H9 (cell line): Measurements from ENCODE around the gene XYLB. TPM values are rescaled to one million over a fixed set of nuclear protein-coding genes. Genes with fewer than 3 reads are reported as not detected.

Experiments
- DNase-seq: peaks from one replicate; pipeline ENCODE4 v3.0.0-alpha.2; 2017
- H2AFZ ChIP-seq: one replicate; pipeline ENCODE4 v1.6.1; 2013; ENCODE audit warnings: mild to moderate bottlenecking, low read length, control low read depth, moderate library complexity
- H2AK5ac ChIP-seq: 2 replicates; pipeline ENCODE4 v1.6.1; 2013; ENCODE audit warnings: low read length, control low read depth, mixed read lengths; ENCODE audit not compliant: insufficient read length
- H2BK120ac ChIP-seq: one replicate; pipeline ENCODE4 v1.6.1; 2013; ENCODE audit warnings: low read depth, mild to moderate bottlenecking, low read length, control low read depth, inconsistent platforms; ENCODE audit not compliant: poor library complexity, severe bottlenecking
- H2BK12ac ChIP-seq: 2 replicates; pipeline ENCODE4 v1.6.1; 2013; ENCODE audit warnings: low read length, control low read depth, mixed read lengths, low read depth; ENCODE audit not compliant: insufficient read length
- H2BK15ac ChIP-seq: 2 replicates; pipeline ENCODE4 v1.6.1; 2013; ENCODE audit warnings: low read depth, low read length, control low read depth
- H2BK20ac ChIP-seq: one replicate; pipeline ENCODE4 v1.6.1; 2013; ENCODE audit warnings: low read depth, mild to moderate bottlenecking, low read length, control low read depth, inconsistent platforms; ENCODE audit not compliant: poor library complexity, severe bottlenecking
- H2BK5ac ChIP-seq: 2 replicates; pipeline ENCODE4 v1.6.1; 2013; ENCODE audit warnings: low read length, control low read depth, mixed read lengths; ENCODE audit not compliant: insufficient read length
- H3K14ac ChIP-seq: 2 replicates; pipeline ENCODE4 v1.6.1; 2013; ENCODE audit warnings: low read length, control low read depth; ENCODE audit not compliant: insufficient read depth
- H3K18ac ChIP-seq: 2 replicates; pipeline ENCODE4 v1.6.1; 2013; ENCODE audit warnings: low read depth, mild to moderate bottlenecking, mixed read lengths, low read length, control low read depth; ENCODE audit not compliant: insufficient read length
- H3K23ac ChIP-seq: 2 replicates; pipeline ENCODE4 v1.6.1; 2013; ENCODE audit warnings: low read length, control low read depth, mixed read lengths, low read depth; ENCODE audit not compliant: insufficient read length
- H3K23me2 ChIP-seq: 2 replicates; pipeline ENCODE4 v1.6.1; 2013; ENCODE audit warnings: low read depth, mild to moderate bottlenecking, mixed read lengths, low read length, control low read depth; ENCODE audit not compliant: insufficient read length, poor library complexity, severe bottlenecking
- H3K27ac ChIP-seq: 2 replicates; pipeline ENCODE4 v1.5.1; 2013; ENCODE audit warnings: low read length, control low read depth, mixed read lengths, low read depth; ENCODE audit not compliant: insufficient read length
- H3K27me3 ChIP-seq: 2 replicates; pipeline ENCODE4 v1.6.1; 2013; ENCODE audit warnings: low read length, control low read depth, inconsistent platforms; ENCODE audit not compliant: insufficient read depth
- H3K4ac ChIP-seq: 2 replicates; pipeline ENCODE4 v1.6.1; 2013; ENCODE audit warnings: low read depth, mild to moderate bottlenecking, control low read depth, inconsistent platforms, low read length, moderate library complexity
- H3K4me1 ChIP-seq: 2 replicates; pipeline ENCODE4 v1.6.1; 2013; ENCODE audit warnings: low read length, control low read depth, inconsistent platforms; ENCODE audit not compliant: insufficient read depth
- H3K4me2 ChIP-seq: 2 replicates; pipeline ENCODE4 v1.6.1; 2013; ENCODE audit warnings: low read length, control low read depth, mixed read lengths; ENCODE audit not compliant: insufficient read length, insufficient read depth
- H3K56ac ChIP-seq: 2 replicates; pipeline ENCODE4 v1.6.1; 2013; ENCODE audit warnings: low read depth, mild to moderate bottlenecking, mixed read lengths, low read length, control low read depth; ENCODE audit not compliant: insufficient read length
- H3K79me1 ChIP-seq: 2 replicates; pipeline ENCODE4 v1.6.1; 2013; ENCODE audit warnings: low read depth, mild to moderate bottlenecking, moderate library complexity, low read length, control low read depth, inconsistent platforms; ENCODE audit not compliant: insufficient read depth, poor library complexity, severe bottlenecking
- H3K79me2 ChIP-seq: 2 replicates; pipeline ENCODE4 v1.6.1; 2013; ENCODE audit warnings: low read length, control low read depth, inconsistent platforms; ENCODE audit not compliant: insufficient read depth
- H3K9ac ChIP-seq: 2 replicates; pipeline ENCODE4 v1.6.1; 2013; ENCODE audit warnings: low read length, control low read depth, mixed read lengths; ENCODE audit not compliant: insufficient read length; ENCODE audit errors: extremely low read depth
- H3K9me3 ChIP-seq: one replicate; pipeline ENCODE4 v1.6.1; 2013; ENCODE audit warnings: low read depth, low read length, inconsistent platforms; ENCODE audit not compliant: control insufficient read depth
- H3T11ph ChIP-seq: one replicate; pipeline ENCODE4 v1.6.1; 2013; ENCODE audit warnings: mild to moderate bottlenecking, low read length, control low read depth, inconsistent platforms
- H4K20me1 ChIP-seq: one replicate; pipeline ENCODE4 v1.6.1; 2013; ENCODE audit not compliant: control insufficient read depth, insufficient read length, insufficient read depth
- H4K5ac ChIP-seq: 2 replicates; pipeline ENCODE4 v1.6.1; 2013; ENCODE audit warnings: low read depth, mild to moderate bottlenecking, mixed read lengths, low read length, control low read depth; ENCODE audit not compliant: insufficient read length
- H4K8ac ChIP-seq: replicated peaks from 2 replicates; pipeline ENCODE4 v1.6.1; 2013; ENCODE audit warnings: low read length, control low read depth, mixed read lengths, low read depth; ENCODE audit not compliant: insufficient read length
- H4K91ac ChIP-seq: 2 replicates; pipeline ENCODE4 v1.6.1; 2013; ENCODE audit warnings: low read depth, mild to moderate bottlenecking, moderate library complexity, mixed read lengths, low read length, control low read depth; ENCODE audit not compliant: insufficient read length
- H3K27ac Mint-ChIP-seq, 3 experiments: 2 replicates in 2 of 3; 3 replicates in 1 of 3; pipeline ENCODE4 v1.8.0; 2020 to 2021; ENCODE audit warnings: mixed read lengths in 3 of 3, mild to moderate bottlenecking in 1 of 3, moderate library complexity in 1 of 3
- H3K27me3 Mint-ChIP-seq: 2 replicates; pipeline ENCODE4 v1.8.0; 2021; ENCODE audit warnings: low read depth, mild to moderate bottlenecking, moderate library complexity, mixed read lengths
- H3K36me3 Mint-ChIP-seq, 3 experiments: 2 replicates in 2 of 3; 3 replicates in 1 of 3; pipeline ENCODE4 v1.8.0; 2020 to 2021; ENCODE audit warnings: low read depth in 3 of 3, mixed read lengths in 3 of 3; ENCODE audit not compliant: insufficient read depth in 1 of 3
- H3K4me1 Mint-ChIP-seq, 2 experiments: 2 replicates each; pipeline ENCODE4 v1.8.0; 2020; ENCODE audit warnings: mixed read lengths in 2 of 2
- H3K4me3 Mint-ChIP-seq, 2 experiments: 2 replicates in 1 of 2; 3 replicates in 1 of 2; pipeline ENCODE4 v1.8.0; 2020 to 2021; ENCODE audit warnings: mild to moderate bottlenecking in 2 of 2, mixed read lengths in 2 of 2, moderate library complexity in 1 of 2
- H3K9me3 Mint-ChIP-seq, 2 experiments: 2 replicates in 1 of 2; 3 replicates in 1 of 2; pipeline ENCODE4 v1.8.0; 2020; ENCODE audit warnings: mild to moderate bottlenecking in 2 of 2, mixed read lengths in 2 of 2, moderate library complexity in 1 of 2
- CTCF ChIP-seq: fragments of 200-600 bp; sonication (generic); conservative IDR thresholded peaks from 3 replicates; pipeline ENCODE4 v1.8.0; 2021; ENCODE audit warnings: antibody characterized with exemption, mild to moderate bottlenecking
- WGBS: extraction: QIAGEN DNeasy Blood & Tissue Kit; methylation state at CpG from one replicate; pipeline ENCODE4 v1.1.7; 2013; ENCODE audit warnings: missing lambda C conversion rate, low lambda C conversion rate, mixed read lengths; ENCODE audit not compliant: insufficient read length; ENCODE audit errors: extremely low coverage; 5-methylcytosine and 5-hydroxymethylcytosine counted together
- total RNA-seq: library from RNA; stranded (reverse); gene quantifications from 2 replicates; pipeline ENCODE4 v1.2.1, GENCODE V29; 2021

Gene XYLB
- total RNA-seq, 1 experiment from 2014 or later: 2.6 TPM

- Mint-ChIP-seq H3K4me1 (peaks cover 6 to 11% of the 10 kb centered on the region in 2 experiments), H3K27me3 (peaks cover 9% of the 10 kb centered on the region), H3K4me3 (no peak overlapping the region), H3K27ac (no peak overlapping the region), H3K36me3 (peaks cover 4 to 7% (median 6%) of the 10 kb centered on the region in 3 experiments; a peak in 6 of 7 replicates), H3K9me3 (peaks cover 5% of the 10 kb centered on the region in 2 experiments; a peak in 4 of 5 replicates)
- H3K14ac ChIP-seq: no peak overlapping the region
- no peak overlapping the region for H3K56ac ChIP-seq
- no peak overlapping the region for H2AFZ ChIP-seq
- H3T11ph ChIP-seq: no peak overlapping the region
- no peak overlapping the region for H3K4ac ChIP-seq
- WGBS: no CpG with 5 or more reads among the region's 3 CpGs
- H3K27ac ChIP-seq: no peak overlapping the region
- H3K23me2 ChIP-seq: peaks cover 11% of the 10 kb centered on the region
- H2BK5ac ChIP-seq: no peak overlapping the region
- H3K23ac ChIP-seq: no peak overlapping the region
- no peak overlapping the region for H3K9ac ChIP-seq
- no peak overlapping the region for H3K18ac ChIP-seq
- no peak overlapping the region for H2BK20ac ChIP-seq
- H3K27me3 ChIP-seq: no peaks in the 10 kb centered on the region
- H4K5ac ChIP-seq: no peak overlapping the region
- no peak overlapping the region for H4K91ac ChIP-seq
- no peaks in the 10 kb centered on the region for H3K4me1 ChIP-seq
- no peak overlapping the region for H2BK120ac ChIP-seq
- H4K20me1 ChIP-seq: peaks cover 2% of the 10 kb centered on the region
- TF ChIP-seq CTCF: no peak
- H3K4me2 ChIP-seq: no peak overlapping the region
- no peaks in the 10 kb centered on the region for H3K9me3 ChIP-seq
- no peak overlapping the region for H2AK5ac ChIP-seq
- no peak overlapping the region for H4K8ac ChIP-seq
- H2BK12ac ChIP-seq: no peak overlapping the region
- DNase-seq: no peak
- peaks cover under 1% of the 10 kb centered on the region; the same call in 1 of the 2 replicates for H3K79me2 ChIP-seq
- H2BK15ac ChIP-seq: no peak overlapping the region
- H3K79me1 ChIP-seq: no peaks in the 10 kb centered on the region
These were observed 104.3 kb downstream of the XYLB start for GRCh38 chr3:38450853-38451252.
